Activated CD8-positive, alpha-beta T cell treated with anti-CD3 and anti-CD28 coated beads, Interleukin-2, amount 10 ng/mL, durations not matched to agents 7 days and 5 days (primary cell): ENCODE results near the gene MED17. TPM values are rescaled to one million over a fixed set of nuclear protein-coding genes. Genes with fewer than 3 reads are reported as not detected.

Source experiments
- ATAC-seq: fragments of 150-1000 bp; cut with Tn5 transposase; one replicate; pipeline ENCODE4 v1.10.0; 2021; ENCODE audit warnings: moderate library complexity
- CTCF ChIA-PET: fragments of 350-600 bp; sonication (Branson Sonifier 250); formaldehyde crosslinking; loops from one replicate; lab custom pipeline; 2021; ENCODE audit warnings: antibody characterized with exemption; lab: Charles Lee
- POLR2A ChIA-PET: fragments of 350-600 bp; sonication (Branson Sonifier 250); formaldehyde crosslinking; loops from one replicate; lab custom pipeline; 2021; ENCODE audit warnings: antibody characterized with exemption; lab: Charles Lee
- DNase-seq: peaks from one replicate; pipeline ENCODE4 v3.0.0-alpha.2; 2020
- H3K27ac Mint-ChIP-seq: one replicate; pipeline ENCODE4 v1.8.0; 2021; ENCODE audit warnings: mild to moderate bottlenecking, mixed read lengths
- H3K27me3 Mint-ChIP-seq: one replicate; pipeline ENCODE4 v1.8.0; 2021; ENCODE audit warnings: low read depth, mixed read lengths
- H3K36me3 Mint-ChIP-seq: one replicate; pipeline ENCODE4 v1.8.0; 2021; ENCODE audit warnings: low read depth, mixed read lengths
- H3K4me1 Mint-ChIP-seq: one replicate; pipeline ENCODE4 v1.8.0; 2021; ENCODE audit warnings: low read depth, mixed read lengths
- H3K4me3 Mint-ChIP-seq: one replicate; pipeline ENCODE4 v1.8.0; 2021; ENCODE audit warnings: mild to moderate bottlenecking, mixed read lengths
- H3K9me3 Mint-ChIP-seq: one replicate; pipeline ENCODE4 v1.8.0; 2022; ENCODE audit warnings: mixed read lengths; ENCODE audit not compliant: insufficient read depth
- total RNA-seq, 2 experiments: library from RNA; stranded (reverse); gene quantifications; one replicate each; pipeline ENCODE4 v1.2.3, GENCODE V29; 2021

Gene MED17
- 10 to 100 TPM; 43.6 to 45.3 TPM for total RNA-seq

DNA sequence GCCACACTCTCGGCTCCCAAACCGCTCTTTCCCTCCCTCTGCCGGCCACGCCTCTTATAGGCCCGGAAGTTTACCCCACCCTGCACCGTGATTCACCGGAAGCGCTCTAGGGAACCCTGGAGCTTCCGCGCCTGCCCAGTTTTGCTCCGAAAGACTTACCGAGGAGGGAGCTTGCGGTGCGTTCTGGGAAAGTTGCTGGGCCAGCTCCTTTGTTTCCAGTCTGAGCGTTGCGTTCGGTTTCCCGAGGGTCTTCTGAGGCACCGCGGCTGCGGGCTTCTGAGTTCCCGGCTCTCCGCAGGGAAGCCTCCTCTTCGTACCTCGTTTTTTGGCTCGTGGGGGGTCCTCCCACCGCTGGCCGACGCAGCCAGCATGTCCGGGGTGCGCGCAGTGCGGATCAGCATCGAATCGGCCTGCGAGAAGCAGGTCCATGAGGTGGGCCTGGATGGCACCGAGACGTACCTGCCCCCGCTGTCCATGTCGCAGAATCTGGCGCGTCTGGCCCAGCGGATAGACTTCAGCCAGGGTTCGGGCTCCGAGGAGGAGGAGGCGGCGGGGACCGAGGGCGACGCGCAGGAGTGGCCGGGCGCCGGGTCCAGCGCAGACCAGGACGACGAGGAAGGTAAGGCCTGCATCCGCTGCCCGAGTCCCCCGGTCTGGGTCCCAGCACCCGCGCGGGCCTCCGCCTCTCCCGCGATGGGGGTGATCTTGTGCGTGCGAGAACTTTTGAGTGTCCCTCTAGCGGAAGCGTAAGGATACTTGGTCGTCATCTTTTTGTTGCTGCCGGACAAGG lies at the start of gene MED17:
TSS of gene MED17 (plus strand) at position 138 of the 790 bp plus-strand sequence. CDS start at position 370, 232 bp downstream.
- POLR2A ChIA-PET: interaction anchor here (0.6 to 5.1 kb wide), 25 partner anchors 8 to 1189 kb away, joined by 3 to 161 read pairs (median 3); partner anchors contain the start of genes C11orf54, CEP295, CWC15 and KDM4D

DNA sequence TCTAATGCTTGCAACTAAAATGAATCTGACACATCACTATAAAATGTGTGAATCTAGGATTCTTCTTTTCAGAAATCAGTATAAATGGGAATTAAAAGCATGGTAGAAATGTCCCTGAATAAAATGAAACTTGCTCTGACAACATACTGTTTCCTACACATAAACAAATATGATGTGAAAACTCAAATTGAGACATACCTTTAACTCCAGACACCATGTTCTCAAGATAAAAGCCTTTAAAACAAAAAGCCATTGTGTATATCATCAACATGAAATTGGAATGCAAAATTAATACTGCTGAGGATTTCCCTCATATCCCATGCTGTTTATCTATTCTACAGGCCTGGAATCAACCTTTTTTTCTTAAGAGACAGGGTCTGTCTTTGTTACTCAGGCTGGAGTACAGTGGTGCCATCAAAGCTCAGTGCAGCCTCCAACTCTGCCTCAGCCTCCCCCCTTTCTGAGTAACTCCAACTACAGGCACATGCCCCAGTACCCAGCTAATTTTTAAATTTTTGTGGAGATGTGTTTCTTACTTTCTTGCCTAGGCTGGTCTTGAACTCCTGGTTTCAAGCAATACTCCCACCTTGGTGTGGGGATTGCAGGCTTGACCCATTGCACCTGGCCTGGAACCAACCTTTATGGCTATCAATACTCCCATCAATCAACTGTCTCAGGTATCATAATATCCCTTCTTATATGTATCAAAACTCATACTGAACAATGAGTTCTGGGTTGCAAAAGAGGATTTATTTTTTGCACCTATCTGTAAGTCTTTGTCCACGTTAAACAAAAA lies 49.5 kb upstream of the MED17 start:
- Mint-ChIP-seq H3K4me1 (peaks cover 66% of the 10 kb centered on the region), H3K27me3 (no peaks in the 10 kb centered on the region), H3K27ac (peak overlapping the region; percentile 43), H3K4me3 (peak overlapping the region; percentile 34), H3K9me3 (no peaks in the 10 kb centered on the region), H3K36me3 (peaks cover 92% of the 10 kb centered on the region)
- no peak for ATAC-seq
- ChIA-PET CTCF (no interaction called here), POLR2A (interaction anchor here (1.5 to 9.5 kb wide), 2 partner anchors 9 to 49 kb away, joined by 3 to 161 read pairs; partner anchors contain the start of gene MED17)
- DNase-seq: no peak

More for the DNA sequence above, at the start of gene MED17:
- Mint-ChIP-seq H3K27me3 (no peaks in the 10 kb centered on the region), H3K36me3 (peaks cover 43% of the 10 kb centered on the region), H3K4me1 (peaks cover 46% of the 10 kb centered on the region), H3K9me3 (no peaks in the 10 kb centered on the region), H3K4me3 (peak within 1 kb of the TSS; percentile 99), H3K27ac (peak within 1 kb of the TSS; percentile 97)
- CTCF ChIA-PET: interaction anchor here (0.8 to 3.2 kb wide), 7 partner anchors 10 to 52 kb away, joined by 3 to 45 read pairs (median 4); partner anchors contain the start of genes C11orf54 and TAF1D
- ATAC-seq (peak; percentile 96), DNase-seq (peak; percentile 93)

DNA sequence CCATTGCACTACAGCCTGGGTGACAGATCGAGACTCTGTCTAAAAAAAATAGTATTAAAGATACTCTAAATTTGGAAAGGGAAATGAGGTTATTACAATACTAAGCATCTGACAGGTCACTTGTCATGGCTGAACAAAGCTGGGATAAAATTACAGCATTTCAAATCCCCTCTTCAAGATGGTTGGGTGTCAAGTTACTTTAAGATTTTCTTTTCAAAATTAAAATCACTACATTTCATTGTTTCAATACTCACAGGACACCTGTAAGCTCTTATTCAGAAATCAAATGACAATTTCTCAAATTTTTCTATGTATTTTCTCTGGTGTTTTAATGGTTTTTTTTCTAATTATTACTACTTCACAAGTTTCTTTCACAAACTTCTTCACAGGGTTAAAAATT lies 48.5 kb upstream of the MED17 start:
- no peak for ATAC-seq
- CTCF ChIA-PET: no interaction called here
- H3K4me3 Mint-ChIP-seq: peak overlapping the region; percentile 40

DNA sequence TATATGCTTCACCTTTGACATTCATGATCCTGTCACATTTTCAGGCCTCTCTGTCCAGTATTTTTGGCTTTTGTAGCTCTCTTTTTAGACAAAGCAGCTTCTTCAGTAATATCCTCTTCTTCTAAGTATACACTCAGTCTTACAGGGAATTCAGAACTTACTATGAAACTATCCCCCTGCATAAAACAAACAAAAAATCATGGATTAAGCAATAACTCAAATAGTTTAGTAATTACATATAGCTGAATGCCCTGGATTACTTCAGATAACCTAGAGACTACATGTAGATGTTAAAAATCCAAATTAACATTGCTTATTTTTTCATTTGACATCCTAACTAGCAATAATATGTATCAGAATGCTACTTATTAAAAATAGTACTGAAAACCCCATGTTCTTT lies 48.0 kb upstream of the MED17 start:
- no peak for DNase-seq
- CTCF ChIA-PET: interaction anchor here (1.8 kb wide), 1 partner anchor 22 kb away, joined by 5 read pairs; no protein-coding TSS in a partner anchor
- POLR2A ChIA-PET: interaction anchor here (9.5 kb wide), 1 partner anchor 47 kb away, joined by 161 read pairs; the partner anchor contains the start of gene MED17
- Mint-ChIP-seq H3K9me3 (no peaks in the 10 kb centered on the region), H3K4me1 (peaks cover 68% of the 10 kb centered on the region), H3K4me3 (peak overlapping the region; percentile 40), H3K36me3 (peaks cover 94% of the 10 kb centered on the region), H3K27ac (peak overlapping the region; percentile 67), H3K27me3 (no peaks in the 10 kb centered on the region)
- no peak for ATAC-seq

More for the DNA sequence above, 48.5 kb upstream of the MED17 start:
- POLR2A ChIA-PET: interaction anchor here (0.6 to 9.5 kb wide), 2 partner anchors 16 to 48 kb away, joined by 3 to 161 read pairs; partner anchors contain the start of gene MED17
- H3K9me3 Mint-ChIP-seq: no peaks in the 10 kb centered on the region
- no peaks in the 10 kb centered on the region for H3K27me3 Mint-ChIP-seq
- no peak for DNase-seq
- peaks cover 68% of the 10 kb centered on the region for H3K4me1 Mint-ChIP-seq
- H3K36me3 Mint-ChIP-seq: peaks cover 90% of the 10 kb centered on the region
- peak overlapping the region; percentile 67 for H3K27ac Mint-ChIP-seq

GRCh38 chr11:93737904-93738612 lies 46.0 kb upstream of the MED17 start:
- no peaks in the 10 kb centered on the region for H3K9me3 Mint-ChIP-seq
- peak overlapping the region; percentile 100 for H3K4me3 Mint-ChIP-seq
- no peaks in the 10 kb centered on the region for H3K27me3 Mint-ChIP-seq
- ChIA-PET POLR2A (interaction anchor here (9.5 kb wide), 1 partner anchor 46 kb away, joined by 161 read pairs; the partner anchor contains the start of gene MED17), CTCF (interaction anchor here (1.2 to 2.2 kb wide), 3 partner anchors 11 to 767 kb away, joined by 4 to 5 read pairs (median 5); partner anchors contain the start of gene MED17)
- H3K27ac Mint-ChIP-seq: peak overlapping the region; percentile 71
- no peak for DNase-seq
- H3K4me1 Mint-ChIP-seq: peaks cover 68% of the 10 kb centered on the region
- no peak for ATAC-seq
- peaks cover 83% of the 10 kb centered on the region for H3K36me3 Mint-ChIP-seq

GRCh38 chr11:93738647-93739081 lies 45.4 kb upstream of the MED17 start:
- H3K9me3 Mint-ChIP-seq: no peaks in the 10 kb centered on the region
- peaks cover 65% of the 10 kb centered on the region for H3K4me1 Mint-ChIP-seq
- POLR2A ChIA-PET: interaction anchor here (9.5 kb wide), 1 partner anchor 45 kb away, joined by 161 read pairs; the partner anchor contains the start of gene MED17
- DNase-seq: no peak
- peak overlapping the region; percentile 71 for H3K27ac Mint-ChIP-seq
- H3K4me3 Mint-ChIP-seq: peak overlapping the region; percentile 100
- peaks cover 81% of the 10 kb centered on the region for H3K36me3 Mint-ChIP-seq
- CTCF ChIA-PET: interaction anchor here (1.2 to 2.2 kb wide), 3 partner anchors 11 to 766 kb away, joined by 4 to 5 read pairs (median 5); partner anchors contain the start of gene MED17
- no peak for ATAC-seq
- H3K27me3 Mint-ChIP-seq: no peaks in the 10 kb centered on the region

DNA sequence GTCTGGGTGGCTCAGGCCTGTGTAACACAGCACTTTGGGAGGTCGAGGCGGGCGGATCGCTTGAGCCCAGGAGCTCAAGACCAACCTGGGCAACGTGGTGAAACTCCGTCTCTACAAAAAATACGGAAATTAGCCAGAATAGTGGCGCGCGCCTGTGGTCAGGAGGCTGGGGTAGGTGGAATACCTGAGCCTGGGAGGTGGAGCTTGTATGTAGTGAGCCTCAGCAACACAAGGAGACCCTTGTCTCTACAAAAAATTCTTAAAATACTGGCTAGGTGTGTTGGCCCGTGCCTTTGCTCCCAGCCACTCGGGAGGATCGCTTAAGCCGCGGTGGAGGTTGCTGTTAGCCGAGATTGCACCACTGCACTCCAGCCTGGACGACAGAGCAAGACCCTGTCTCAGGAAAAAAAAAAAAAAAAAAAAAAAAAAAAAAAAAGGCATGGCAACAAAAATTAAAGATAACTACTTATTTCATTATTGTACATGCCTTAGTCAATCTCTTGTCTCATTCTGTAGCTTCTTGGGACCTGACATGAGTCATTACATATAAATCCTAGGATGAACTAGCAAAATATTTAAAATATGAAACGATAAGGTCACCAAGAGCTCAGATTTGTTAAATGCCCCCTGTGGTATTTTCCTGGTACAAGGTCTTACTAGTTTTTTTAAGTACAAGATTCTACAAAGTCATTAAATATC lies 43.9 kb upstream of the MED17 start:
- H3K4me1 Mint-ChIP-seq: peaks cover 54% of the 10 kb centered on the region
- peak; percentile 5 for ATAC-seq
- no peaks in the 10 kb centered on the region for H3K9me3 Mint-ChIP-seq
- DNase-seq: peak; percentile 54
- H3K27me3 Mint-ChIP-seq: no peaks in the 10 kb centered on the region
- peaks cover 69% of the 10 kb centered on the region for H3K36me3 Mint-ChIP-seq
- peak overlapping the region; percentile 100 for H3K27ac Mint-ChIP-seq
- ChIA-PET POLR2A (interaction anchor here (2.0 to 9.5 kb wide), 8 partner anchors 8 to 389 kb away, joined by 7 to 161 read pairs (median 16); partner anchors contain the start of genes CEP295, MED17 and PANX1), CTCF (interaction anchor here (1.0 to 3.8 kb wide), 5 partner anchors 11 to 765 kb away, joined by 3 to 45 read pairs (median 5); partner anchors contain the start of gene MED17)
- peak overlapping the region; percentile 100 for H3K4me3 Mint-ChIP-seq

- Mint-ChIP-seq H3K9me3 (no peaks in the 10 kb centered on the region), H3K27ac (peak overlapping the region; percentile 100), H3K36me3 (peaks cover 64% of the 10 kb centered on the region), H3K27me3 (no peaks in the 10 kb centered on the region), H3K4me3 (peak overlapping the region; percentile 100), H3K4me1 (peaks cover 50% of the 10 kb centered on the region)
- DNase-seq: peak; percentile 72
- peak; percentile 56 for ATAC-seq
- CTCF ChIA-PET: interaction anchor here (1.0 to 3.8 kb wide), 3 partner anchors 11 to 55 kb away, joined by 3 to 45 read pairs (median 10); partner anchors contain the start of gene MED17
- POLR2A ChIA-PET: interaction anchor here (1.0 to 9.5 kb wide), 18 partner anchors 8 to 389 kb away, joined by 3 to 161 read pairs (median 6); partner anchors contain the start of genes CEP295, MED17 and PANX1
Observed at GRCh38 chr11:93740730-93741093, 43.4 kb upstream of the MED17 start.

DNA sequence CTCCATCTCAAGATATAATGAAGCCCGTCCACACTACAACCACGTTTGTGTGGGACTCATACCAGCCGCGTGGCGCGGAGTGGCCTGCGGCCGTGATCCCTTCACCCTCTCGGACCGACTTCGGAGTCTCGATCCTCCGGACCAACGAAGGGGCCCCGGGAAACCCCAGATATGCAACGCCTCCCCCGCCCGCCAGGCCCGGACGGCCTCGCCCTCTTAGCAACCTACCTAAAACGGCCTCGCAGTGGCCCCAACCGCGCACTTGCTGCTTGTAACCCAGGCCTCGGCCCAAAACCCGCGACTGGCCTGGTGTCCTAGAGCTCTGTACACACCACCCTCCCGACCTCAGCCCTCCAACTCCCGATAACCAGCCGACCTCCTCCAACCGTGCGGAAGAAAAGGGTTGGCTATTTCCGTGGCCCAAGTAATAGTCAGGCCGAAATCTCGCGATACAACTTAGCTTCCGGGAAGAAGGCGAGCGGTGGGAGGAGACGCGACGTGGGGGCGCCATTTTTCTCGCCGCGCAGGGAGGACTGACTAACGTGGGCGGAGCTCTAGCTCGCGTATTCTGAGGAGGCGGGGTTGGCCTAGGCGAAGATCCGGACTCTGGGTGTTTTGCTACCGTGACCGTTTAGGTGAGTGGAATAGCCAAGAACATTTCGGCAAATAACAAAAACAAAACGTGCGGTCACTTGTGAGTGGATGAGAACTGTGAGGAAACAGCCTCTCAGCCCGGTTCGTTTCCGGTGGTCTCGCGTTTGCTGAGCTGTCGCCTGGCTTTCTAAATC lies 42.8 kb upstream of the MED17 start, which contains the start of the genes C11orf54 and TAF1D:
TSS of gene C11orf54 (plus strand) at position 579 of the 788 bp plus-strand sequence. CDS start 5,722 bp downstream, outside the sequence.
TSS of gene TAF1D (minus strand) at position 402 of the 788 bp plus-strand sequence. CDS start 2,191 bp downstream, outside the sequence.
- CTCF ChIA-PET: interaction anchor here (0.8 to 3.8 kb wide), 6 partner anchors 10 to 95 kb away, joined by 3 to 45 read pairs (median 3); partner anchors contain the start of gene MED17
- Mint-ChIP-seq H3K4me1 (peaks cover 44% of the 10 kb centered on the region), H3K27ac (peak within 1 kb of the TSS; percentile 100)

More for the DNA sequence above, 42.8 kb upstream of the MED17 start, which contains the start of the genes C11orf54 and TAF1D:
- peak; percentile 99 for DNase-seq
- Mint-ChIP-seq H3K4me3 (peak within 1 kb of the TSS; percentile 100), H3K27me3 (no peaks in the 10 kb centered on the region), H3K36me3 (peaks cover 58% of the 10 kb centered on the region), H3K9me3 (no peaks in the 10 kb centered on the region)
- POLR2A ChIA-PET: interaction anchor here (0.6 to 9.5 kb wide), 33 partner anchors 9 to 751 kb away, joined by 3 to 161 read pairs (median 4); partner anchors contain the start of genes CEP295, MED17, PANX1 and SLC36A4
- peak; percentile 91 for ATAC-seq
